ENCODE measurements around the gene DAB1.

DAB1 gene

GRCh38 chr1:56986397-56986796 lies 437.5 kb downstream of the DAB1 start:
- no peak for DNase-seq
- in situ Hi-C loops (cut with MboI; ENCODE audit: low pct_unique_long_range_greater_than_20kb, low sequenced_read_pairs), result no loop called here

GRCh38 chr1:56985857-56986256 lies 438.0 kb downstream of the DAB1 start:
- in situ Hi-C loops (cut with MboI; ENCODE audit: low pct_unique_long_range_greater_than_20kb, low sequenced_read_pairs), result no loop called here
- no peak for DNase-seq

- no peak for DNase-seq
- in situ Hi-C loops (cut with MboI; ENCODE audit: low pct_unique_long_range_greater_than_20kb, low sequenced_read_pairs), result no loop called here
These were observed 440.4 kb downstream of the DAB1 start for GRCh38 chr1:56983484-56983883.

- in situ Hi-C loops (cut with MboI; ENCODE audit: low pct_unique_long_range_greater_than_20kb, low sequenced_read_pairs), result no loop called here
These were observed 443.7 kb downstream of the DAB1 start for GRCh38 chr1:56979986-56980755.

GRCh38 chr1:56978819-56979218 lies 445.0 kb downstream of the DAB1 start:
- no peak for DNase-seq
- in situ Hi-C loops (cut with MboI; ENCODE audit: low pct_unique_long_range_greater_than_20kb, low sequenced_read_pairs), result no loop called here

More at GRCh38 chr1:56979986-56980755, 443.7 kb downstream of the DAB1 start:
- no peak for DNase-seq

GRCh38 chr1:56977910-56978309 lies 445.9 kb downstream of the DAB1 start:
- DNase-seq, result no peak
- in situ Hi-C loops (cut with MboI; ENCODE audit: low pct_unique_long_range_greater_than_20kb, low sequenced_read_pairs), result no loop called here

DNA sequence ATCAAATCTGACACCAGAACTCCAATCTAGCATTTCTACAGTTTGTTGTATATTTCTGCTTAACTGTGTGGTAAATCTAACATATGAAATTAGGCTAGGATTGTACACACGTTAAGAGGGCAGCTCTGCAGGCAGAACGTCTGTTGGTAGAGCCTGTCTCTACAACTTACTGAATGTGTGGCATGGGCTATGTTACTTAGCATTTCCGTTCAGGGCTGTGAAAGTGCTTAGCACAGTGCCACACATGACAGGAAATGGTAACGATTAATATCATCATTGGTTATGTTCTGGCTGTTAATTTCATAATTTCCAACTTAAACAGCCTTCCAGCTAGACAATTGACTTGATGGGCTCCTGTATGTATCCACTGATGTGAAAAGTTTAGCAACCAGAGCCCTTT lies 448.4 kb downstream of the DAB1 start:
- in situ Hi-C loops (cut with MboI; ENCODE audit: low pct_unique_long_range_greater_than_20kb, low sequenced_read_pairs), result no loop called here
- no peak for DNase-seq

DNA sequence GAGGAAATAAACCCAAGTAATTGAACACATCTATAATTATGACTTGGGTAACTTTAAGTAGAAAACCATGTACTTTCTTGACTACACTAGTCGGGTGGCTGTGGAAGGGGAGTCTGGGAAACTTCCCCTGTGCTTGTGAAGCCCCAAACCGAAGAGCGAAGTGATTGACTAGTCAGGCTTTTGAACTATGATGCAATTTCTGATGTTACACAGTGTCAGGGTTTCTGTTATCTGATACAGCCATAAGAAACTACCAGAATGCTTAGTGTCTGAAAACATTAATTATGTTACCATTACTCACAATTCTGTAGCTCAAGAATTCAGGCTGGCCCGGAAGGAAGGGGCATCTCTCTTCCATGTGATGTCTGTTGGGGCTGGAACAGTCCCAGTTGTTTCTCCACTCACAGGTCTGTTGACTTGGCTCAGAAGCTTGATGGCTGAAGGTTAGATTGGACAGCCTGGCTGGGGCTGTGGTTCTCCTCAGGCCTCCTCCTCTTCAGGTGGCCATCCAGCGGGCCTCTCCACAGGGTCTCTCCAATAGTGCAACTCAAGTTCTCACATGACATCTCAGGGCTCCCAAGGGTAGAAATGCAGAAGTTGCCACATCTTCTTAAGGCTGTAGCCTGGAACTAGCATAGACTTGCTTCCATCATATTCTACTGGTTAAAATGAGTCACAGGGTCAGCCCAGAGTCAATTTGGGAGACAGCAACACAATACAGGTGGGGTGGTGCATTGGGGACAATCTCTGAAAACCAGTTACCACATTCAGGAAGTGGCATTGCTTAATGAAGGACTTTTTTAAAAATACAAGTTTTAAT lies 449.7 kb downstream of the DAB1 start:
- in situ Hi-C loops (cut with MboI; ENCODE audit: low pct_unique_long_range_greater_than_20kb, low sequenced_read_pairs), result no loop called here
- DNase-seq, result peak; percentile 16

DNA sequence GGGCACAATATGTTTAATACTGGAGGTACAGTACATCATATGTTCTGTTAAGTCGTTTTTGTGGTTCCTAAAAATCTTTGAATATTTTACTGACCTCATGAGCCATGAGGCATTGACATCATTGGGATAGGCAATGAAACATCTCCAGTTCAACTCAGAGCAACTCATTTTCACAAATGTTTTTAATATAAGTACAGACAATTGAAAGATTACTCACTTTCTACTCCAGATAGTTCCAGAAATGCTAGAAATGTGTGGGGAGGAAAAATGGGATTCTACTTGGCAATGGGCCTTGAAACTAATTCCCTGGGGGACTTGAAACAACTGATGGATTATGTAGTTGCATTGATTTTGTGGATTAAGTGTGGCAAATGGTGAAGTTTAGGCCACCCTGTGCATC lies 450.9 kb downstream of the DAB1 start:
- DNase-seq, result no peak

GRCh38 chr1:56970280-56970679 lies 453.6 kb downstream of the DAB1 start:
- no peak for DNase-seq
- in situ Hi-C loops (cut with MboI; ENCODE audit: low pct_unique_long_range_greater_than_20kb, low sequenced_read_pairs), result no loop called here

More for the DNA sequence above, 450.9 kb downstream of the DAB1 start:
- in situ Hi-C loops (cut with MboI; ENCODE audit: low pct_unique_long_range_greater_than_20kb, low sequenced_read_pairs), result no loop called here

DNA sequence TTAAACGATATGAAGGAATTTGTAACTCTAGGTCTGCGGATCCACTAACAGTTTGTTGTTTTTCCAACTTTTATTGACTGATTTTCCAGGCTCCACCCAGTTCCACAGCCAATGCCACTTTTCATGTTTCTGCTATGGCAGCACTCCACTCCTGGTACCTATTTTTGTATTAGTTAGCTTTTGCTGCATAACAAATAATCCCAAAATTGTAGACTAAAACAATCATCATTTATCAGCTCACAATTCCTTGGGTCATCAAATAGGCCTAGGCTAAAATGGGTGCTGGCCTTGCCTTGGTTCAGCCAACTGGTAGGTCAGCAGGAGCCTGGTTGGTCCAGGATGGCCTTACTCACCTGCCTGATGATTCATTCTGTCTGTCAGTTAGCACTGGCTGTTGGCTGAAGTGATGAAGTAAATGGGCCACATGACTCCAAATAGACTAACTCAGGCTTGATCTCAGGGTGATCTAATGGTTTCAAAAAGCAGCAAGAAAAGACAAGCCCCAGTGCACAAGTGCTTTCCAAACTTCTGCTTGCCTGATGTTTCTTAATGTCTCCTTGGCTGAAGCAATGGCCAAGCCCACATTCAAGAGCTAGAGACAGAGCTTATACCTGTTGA lies 454.9 kb downstream of the DAB1 start:
- DNase-seq, result no peak
- in situ Hi-C loops (cut with MboI; ENCODE audit: low pct_unique_long_range_greater_than_20kb, low sequenced_read_pairs), result no loop called here

GRCh38 chr1:56967900-56968832 lies 455.7 kb downstream of the DAB1 start:
- DNase-seq, result peak; percentile 24
- in situ Hi-C loops (cut with MboI; ENCODE audit: low pct_unique_long_range_greater_than_20kb, low sequenced_read_pairs), result no loop called here

GRCh38 chr1:56967355-56967754 lies 456.5 kb downstream of the DAB1 start:
- no peak for DNase-seq
- in situ Hi-C loops (cut with MboI; ENCODE audit: low pct_unique_long_range_greater_than_20kb, low sequenced_read_pairs), result no loop called here

GRCh38 chr1:56966698-56966999 lies 457.2 kb downstream of the DAB1 start:
- in situ Hi-C loops (cut with MboI; ENCODE audit: low pct_unique_long_range_greater_than_20kb, low sequenced_read_pairs), result no loop called here
- DNase-seq, result no peak

- no peak for DNase-seq
- in situ Hi-C loops (cut with MboI; ENCODE audit: low pct_unique_long_range_greater_than_20kb, low sequenced_read_pairs), result no loop called here
These were observed 457.8 kb downstream of the DAB1 start, which contains the start of gene C8B for GRCh38 chr1:56965916-56966697. TSS of gene C8B (minus strand) at chr1:56966015. CDS start at chr1:56965948, 67 bp downstream.

- in situ Hi-C loops (cut with MboI; ENCODE audit: low pct_unique_long_range_greater_than_20kb, low sequenced_read_pairs), result no loop called here
These were observed 458.7 kb downstream of the DAB1 start for GRCh38 chr1:56965191-56965590.

DNA sequence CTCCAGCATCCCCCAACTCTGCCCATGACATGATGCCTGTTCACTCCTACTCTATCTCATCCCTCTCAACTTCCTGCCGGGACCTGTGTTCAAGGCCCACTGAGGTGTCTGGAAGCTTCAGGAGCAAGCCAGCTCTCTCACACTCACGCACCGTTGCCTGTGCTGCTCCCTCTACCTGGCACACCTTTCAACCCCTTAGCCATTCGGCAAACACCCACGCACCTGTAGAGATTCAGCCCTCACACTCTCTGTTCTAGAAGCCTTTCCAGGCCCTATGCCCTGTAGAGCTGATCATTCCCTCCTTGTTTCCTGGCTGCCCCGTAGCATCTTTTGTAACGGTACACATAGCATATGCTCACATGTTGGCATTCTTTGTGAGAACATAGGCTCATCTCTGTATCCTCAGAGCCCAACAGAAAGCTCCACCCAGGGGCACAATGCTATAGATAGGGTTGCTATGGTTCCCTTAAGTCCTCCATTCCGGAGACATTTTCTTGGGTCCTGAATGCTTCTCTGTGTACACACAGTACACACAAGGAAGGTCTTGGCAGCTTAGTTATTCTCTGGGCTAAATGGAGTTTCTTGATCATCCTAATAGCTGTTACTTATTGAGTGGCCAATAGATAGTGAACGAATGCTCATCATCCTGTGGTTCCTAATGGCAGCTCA lies 459.4 kb downstream of the DAB1 start:
- in situ Hi-C loops (cut with MboI; ENCODE audit: low pct_unique_long_range_greater_than_20kb, low sequenced_read_pairs), result no loop called here
- DNase-seq, result no peak

More at GRCh38 chr1:56965191-56965590, 458.7 kb downstream of the DAB1 start:
- DNase-seq, result no peak

GRCh38 chr1:56963667-56964066 lies 460.2 kb downstream of the DAB1 start:
- DNase-seq, result no peak

More at GRCh38 chr1:56963667-56964066, 460.2 kb downstream of the DAB1 start:
- in situ Hi-C loops (cut with MboI; ENCODE audit: low pct_unique_long_range_greater_than_20kb, low sequenced_read_pairs), result no loop called here
